NCI-H82 (cell line): ENCODE data around the gene STX11.

ENCODE experiments used
- DNase-seq: peaks from one replicate; lab custom pipeline; 2025; lab: John Stamatoyannopoulos, UW

STX11 gene

GRCh38 chr6:144215402-144215931 is 65.2 kb downstream of the STX11 start:
- peak; percentile 53 for DNase-seq

DNA sequence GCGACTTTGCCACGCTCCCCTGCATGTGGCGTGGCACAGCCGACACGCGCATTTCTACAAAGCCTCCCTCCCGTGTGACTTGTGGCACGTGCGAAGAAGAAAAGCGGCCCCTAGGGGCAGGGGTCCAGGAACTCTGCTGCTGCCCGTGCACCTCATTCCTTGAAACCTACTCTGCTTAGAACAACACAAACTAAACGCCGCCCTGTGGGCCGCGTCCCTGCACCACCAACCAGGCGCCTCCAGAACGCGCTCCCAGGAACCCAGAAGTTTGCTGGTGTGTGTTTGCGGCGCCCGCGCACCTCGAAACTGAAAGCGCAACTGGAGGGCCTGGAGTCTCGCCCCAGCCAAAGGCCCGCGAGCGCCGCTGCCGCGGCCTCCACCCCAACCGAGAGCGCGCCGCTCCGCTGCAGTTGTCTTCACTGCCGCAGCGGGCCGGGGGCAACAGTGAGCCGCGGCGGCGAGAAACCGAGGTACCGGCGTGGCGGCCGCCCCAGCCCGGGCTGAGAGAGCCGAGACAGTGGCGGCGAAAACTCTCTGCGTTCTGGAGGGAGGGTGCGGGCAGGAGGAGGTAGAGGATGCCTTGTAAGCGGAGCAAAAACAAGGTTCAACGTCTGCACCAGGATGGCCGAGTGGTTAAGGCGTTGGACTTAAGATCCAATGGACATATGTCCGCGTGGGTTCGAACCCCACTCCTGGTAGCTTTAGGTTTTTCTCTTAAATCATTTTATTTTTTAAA is 65.8 kb downstream of the STX11 start:
- peak; percentile 94 for DNase-seq

DNA sequence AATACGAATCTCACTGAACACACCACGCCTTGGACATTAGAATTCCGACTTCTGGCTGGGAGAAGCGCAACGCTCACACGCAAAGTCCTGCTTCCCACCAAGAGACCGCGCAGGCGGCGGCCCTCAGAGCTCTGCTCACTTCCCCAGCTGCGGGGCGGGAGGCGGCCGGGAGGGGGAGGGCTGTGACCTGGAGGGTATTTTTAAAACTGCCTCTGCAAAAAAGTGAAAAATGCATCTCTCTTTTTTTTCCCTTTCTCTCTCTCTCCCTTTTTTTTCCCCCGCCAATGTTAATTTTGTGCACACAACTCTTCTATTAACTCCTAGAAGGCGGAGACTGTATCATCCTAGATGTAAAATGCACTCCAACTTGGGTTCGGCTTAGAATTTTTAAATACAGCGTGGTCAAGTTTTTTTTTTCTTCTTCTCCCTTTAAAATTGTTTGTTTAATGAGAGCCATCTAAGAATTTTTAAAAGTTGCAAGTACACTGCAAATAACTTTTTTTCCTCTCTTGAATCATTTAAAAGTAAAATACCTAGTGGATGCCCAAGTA is 66.4 kb downstream of the STX11 start:
- no peak for DNase-seq

DNA sequence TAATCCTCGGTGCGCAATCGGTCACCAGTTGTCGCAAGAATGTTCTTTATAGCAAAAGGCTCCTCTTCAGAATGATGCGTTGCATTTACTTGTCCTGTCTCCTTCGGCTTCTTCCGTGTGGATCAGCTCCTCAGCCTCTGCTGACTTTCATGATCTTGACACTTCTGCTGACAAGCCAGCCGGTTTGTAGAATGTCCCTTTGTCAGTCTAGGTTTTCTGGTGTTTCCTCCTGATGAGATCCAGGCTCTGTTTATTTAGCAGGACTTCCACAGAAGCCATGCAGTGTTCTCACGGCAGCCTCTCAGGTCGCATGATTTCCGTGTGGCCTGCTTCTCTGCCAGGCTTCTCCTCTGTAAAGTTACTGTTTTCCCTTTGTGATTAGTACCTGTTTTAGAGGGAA is 66.9 kb downstream of the STX11 start:
- DNase-seq = no peak

GRCh38 chr6:144217797-144218196 is 67.5 kb downstream of the STX11 start:
- no peak for DNase-seq

- peak; percentile 65 for DNase-seq
Measured at GRCh38 chr6:144219056-144219685, 68.9 kb downstream of the STX11 start.

GRCh38 chr6:144220031-144220790 is 69.9 kb downstream of the STX11 start:
- DNase-seq = no peak

DNA sequence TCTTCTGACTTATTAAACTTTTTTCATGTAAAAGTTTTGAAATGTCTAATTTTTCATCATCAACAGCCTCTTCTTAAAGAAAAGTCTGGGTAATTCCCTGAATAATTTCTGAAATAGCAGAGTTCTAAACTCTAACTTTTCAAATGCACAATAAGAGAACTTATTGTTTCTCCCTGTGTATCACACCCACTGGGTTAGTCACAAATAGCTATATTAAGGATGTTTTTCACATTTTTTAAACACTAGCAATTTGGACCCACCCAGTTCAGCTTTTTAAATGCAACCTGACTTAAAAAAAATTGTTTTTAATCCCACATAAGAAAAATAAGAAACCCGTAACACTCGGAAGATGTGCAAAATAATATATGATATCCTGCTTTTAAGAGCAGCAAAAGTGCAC is 73.4 kb downstream of the STX11 start:
- no peak for DNase-seq

DNA sequence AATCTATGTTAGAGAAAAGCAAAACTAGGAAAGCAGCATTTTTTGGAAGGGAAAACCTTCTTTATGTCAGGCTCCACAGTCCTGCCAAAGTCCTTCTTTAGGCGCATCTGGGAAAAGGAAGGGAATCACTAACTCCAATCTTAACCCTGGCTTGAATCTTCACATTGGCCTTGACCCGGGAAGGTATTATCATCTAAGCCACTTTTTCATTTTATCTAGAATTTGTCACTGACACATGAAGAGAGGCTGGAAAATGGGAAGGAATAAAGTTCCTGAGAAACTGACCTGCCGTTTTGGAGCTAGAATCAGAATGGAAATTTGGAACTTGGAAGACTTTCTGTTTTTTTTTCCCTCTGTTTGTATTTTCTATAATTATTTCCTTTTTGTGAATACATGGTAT is 81.4 kb downstream of the STX11 start:
- DNase-seq = no peak

GRCh38 chr6:144232176-144232831 is 82.0 kb downstream of the STX11 start:
- DNase-seq = no peak

GRCh38 chr6:144232832-144233230 is 82.5 kb downstream of the STX11 start:
- DNase-seq = no peak

DNA sequence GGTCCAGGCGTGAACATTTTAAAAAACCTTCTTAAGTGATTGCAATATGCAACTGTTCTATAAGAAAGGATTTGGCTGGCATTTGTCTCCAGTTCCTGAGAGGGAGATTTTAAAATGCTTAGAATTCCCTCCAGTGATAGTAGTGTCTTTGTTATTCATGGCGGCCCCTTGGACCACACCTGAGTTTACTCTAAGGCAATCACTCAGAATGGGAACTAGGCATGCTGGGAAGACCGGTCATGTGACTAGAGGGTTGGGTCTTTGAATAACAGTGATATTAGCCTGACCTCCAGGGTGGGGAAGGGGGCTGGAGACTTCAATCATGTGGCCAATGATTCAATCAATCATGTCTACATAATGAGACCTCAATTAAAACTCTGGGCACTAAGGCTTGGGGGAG is 84.1 kb downstream of the STX11 start:
- no peak for DNase-seq

DNA sequence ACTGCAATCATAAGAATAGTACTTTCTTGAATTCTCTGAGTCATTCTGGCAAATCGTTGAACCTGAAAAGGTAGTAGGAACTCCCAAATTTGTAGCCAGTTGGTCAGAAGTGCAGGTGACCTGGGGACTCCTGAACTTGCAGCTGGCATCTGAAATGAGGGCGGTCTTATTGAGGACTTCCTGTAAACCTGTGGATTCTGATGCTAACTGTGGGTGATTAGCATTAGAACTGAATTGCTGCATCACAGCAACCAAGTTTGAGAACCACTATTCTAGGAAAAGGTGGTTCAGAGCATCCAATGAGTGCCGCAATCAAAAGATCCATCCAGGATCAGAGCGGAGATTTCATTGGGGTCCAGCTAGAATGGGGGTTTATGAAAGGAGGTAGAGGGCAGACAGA is 84.6 kb downstream of the STX11 start:
- no peak for DNase-seq
